ENCODE data around the gene ZCCHC14.
A peak's percentile ranks its signal among the peaks of the same experiment; 100 is the strongest.
"Not testable (repeated sequence)": the region's sequence is repeated elsewhere in the genome, so short reads cannot be mapped to it uniquely, and the experiment has no call there.

ZCCHC14 gene

GRCh38 chr16:87376660-87377059, 116.2 kb downstream of the ZCCHC14 start:
- DNase-seq: no peak

- no peak for DNase-seq
Observed at GRCh38 chr16:87375426-87376135, 117.2 kb downstream of the ZCCHC14 start.

GRCh38 chr16:87374313-87374712, 118.5 kb downstream of the ZCCHC14 start:
- no peak for DNase-seq

- DNase-seq: no peak
Observed at GRCh38 chr16:87372305-87372704, 120.5 kb downstream of the ZCCHC14 start.

GRCh38 chr16:87371261-87371866, 121.5 kb downstream of the ZCCHC14 start:
- DNase-seq: no peak

GRCh38 chr16:87369796-87370719, 122.8 kb downstream of the ZCCHC14 start:
- DNase-seq: no peak

- DNase-seq: no peak
Observed at GRCh38 chr16:87369117-87369765, 123.6 kb downstream of the ZCCHC14 start.

- DNase-seq: peak in 1 of 2 donors; percentile 12
Observed at GRCh38 chr16:87368029-87368770, 124.6 kb downstream of the ZCCHC14 start.

- no peak for DNase-seq
Observed at GRCh38 chr16:87367529-87367928, 125.3 kb downstream of the ZCCHC14 start.

GRCh38 chr16:87366930-87367329, 125.9 kb downstream of the ZCCHC14 start:
- no peak for DNase-seq

- no peak for DNase-seq
Observed at GRCh38 chr16:87366288-87366687, 126.5 kb downstream of the ZCCHC14 start.

- no peak for DNase-seq
Observed at GRCh38 chr16:87365021-87365713, 127.7 kb downstream of the ZCCHC14 start.

- DNase-seq: no peak
Observed at GRCh38 chr16:87363771-87364455, 128.9 kb downstream of the ZCCHC14 start.

- DNase-seq: not testable (repeated sequence)
Observed at GRCh38 chr16:87362828-87363559, 129.8 kb downstream of the ZCCHC14 start.

- no peak for DNase-seq
Observed at GRCh38 chr16:87361916-87362619, 130.8 kb downstream of the ZCCHC14 start.

GRCh38 chr16:87360862-87361610, 131.8 kb downstream of the ZCCHC14 start:
- DNase-seq: no peak

- DNase-seq: no peak
Observed at GRCh38 chr16:87359121-87359520, 133.7 kb downstream of the ZCCHC14 start.

- no peak for DNase-seq
Observed at GRCh38 chr16:87358696-87359095, 134.1 kb downstream of the ZCCHC14 start.

GRCh38 chr16:87358250-87358649, 134.6 kb downstream of the ZCCHC14 start:
- no peak for DNase-seq
